Activated effector memory CD4-positive, alpha-beta T cell treated with Interleukin-2 at 50 U/mL for 16 hours (primary cell): ENCODE results near the gene KRTAP5-4.
"Not testable (repeated sequence)": the region's sequence is repeated elsewhere in the genome, so short reads cannot be mapped to it uniquely, and the experiment has no call there.

Experiments used
- DNase-seq: peaks from one replicate; pipeline ENCODE4 v3.0.0-alpha.2; 2020

The KRTAP5-4 gene

GRCh38 chr11:1652771-1653540, 31.0 kb upstream of the KRTAP5-4 start:
- DNase-seq: peak; percentile 65

DNA sequence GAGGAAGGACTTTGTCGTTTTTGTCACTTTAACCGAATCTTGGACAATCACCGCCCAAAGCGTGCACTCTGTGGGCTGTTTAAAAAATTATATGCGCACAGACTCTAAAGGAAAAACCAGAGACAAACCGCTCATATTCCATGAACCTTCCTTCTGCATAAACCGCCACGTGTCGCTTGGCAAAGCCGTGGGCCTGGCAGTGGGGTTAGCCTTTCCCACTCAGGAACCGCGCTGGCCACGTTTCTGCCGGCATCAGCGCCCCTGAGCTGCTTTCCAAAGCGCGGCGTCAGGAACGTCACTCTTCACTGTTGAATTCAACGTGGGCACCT, 30.5 kb upstream of the KRTAP5-4 start:
- DNase-seq: no peak

- no peak for DNase-seq
Observed at GRCh38 chr11:1652026-1652425, 30.1 kb upstream of the KRTAP5-4 start.

- DNase-seq: no peak
Observed at GRCh38 chr11:1651411-1651980, 29.6 kb upstream of the KRTAP5-4 start.

- DNase-seq: no peak
Observed at GRCh38 chr11:1650918-1651262, 29.0 kb upstream of the KRTAP5-4 start.

- no peak for DNase-seq
Observed at GRCh38 chr11:1650034-1650917, 28.3 kb upstream of the KRTAP5-4 start.

DNA sequence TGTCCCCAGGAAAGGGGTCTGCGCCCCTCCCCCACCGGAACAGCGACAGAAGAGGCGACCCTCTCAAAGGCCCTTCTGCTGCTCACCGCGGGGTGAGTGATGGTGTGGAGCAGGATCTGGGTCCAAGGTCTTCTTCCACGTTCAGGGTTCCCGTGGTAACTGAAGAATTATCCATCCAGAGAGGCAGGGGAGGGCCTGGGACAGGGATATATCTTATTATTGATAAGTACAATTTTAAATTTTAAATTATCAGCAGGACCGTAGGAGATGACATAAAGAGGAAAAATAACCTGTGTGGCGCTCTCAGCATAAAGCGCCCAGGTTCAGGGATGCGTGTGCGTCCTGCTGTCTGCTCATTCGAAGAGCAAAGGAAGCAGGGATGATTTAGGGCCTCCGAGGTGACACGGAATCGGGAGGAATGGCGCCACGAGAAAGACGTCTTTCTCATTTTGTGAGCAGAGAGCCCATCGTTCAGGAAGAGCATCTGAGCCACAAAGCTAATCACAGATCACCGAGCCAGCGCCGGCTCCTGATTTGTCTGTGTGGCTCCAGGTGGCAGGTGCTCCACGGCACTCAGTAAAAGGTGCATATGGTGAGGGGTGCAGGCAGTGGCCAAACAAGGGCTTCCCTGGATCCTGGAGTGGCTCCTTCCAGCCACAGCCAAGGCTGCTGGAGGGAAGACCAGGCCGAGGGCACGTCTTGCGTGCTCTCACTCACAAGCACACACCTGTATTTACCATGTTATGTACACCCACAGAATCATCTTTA, 26.9 kb upstream of the KRTAP5-4 start:
- no peak for DNase-seq

DNA sequence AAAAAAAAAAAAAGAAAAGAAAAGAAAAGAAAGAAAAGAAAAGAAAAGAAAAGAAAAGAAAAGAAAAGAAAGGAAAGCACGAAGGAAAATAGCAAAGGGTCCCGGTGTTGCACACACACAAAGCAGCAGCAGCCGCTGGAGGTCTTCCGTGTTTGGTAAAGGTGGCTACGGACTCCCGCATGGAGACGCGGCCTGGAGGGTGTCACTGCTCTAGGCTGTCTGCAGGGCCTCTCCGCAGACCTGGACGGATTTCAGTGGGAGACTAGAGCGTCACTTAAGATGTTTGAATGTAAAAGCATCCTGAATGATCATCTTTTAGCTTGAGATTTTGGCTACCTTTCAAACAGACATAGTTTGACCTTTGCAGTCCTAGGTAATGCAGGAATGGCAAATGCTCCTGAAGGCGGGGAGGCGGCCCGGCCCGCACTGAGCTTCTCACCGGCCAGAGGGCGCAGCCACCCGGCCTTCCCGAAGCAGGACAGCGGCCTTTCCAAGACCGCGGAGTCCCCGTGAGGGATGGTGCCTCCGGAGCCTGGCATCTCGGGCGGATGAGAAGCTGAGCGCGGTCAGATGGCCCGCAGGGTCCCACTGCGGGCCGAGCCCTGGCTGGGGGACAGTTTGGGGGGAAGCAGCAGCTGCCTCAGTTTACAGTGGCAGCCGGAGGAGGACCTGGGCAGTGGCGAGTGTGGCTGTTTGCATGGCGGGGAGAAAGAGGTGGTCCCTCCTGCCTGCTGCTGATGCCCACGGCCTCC, 26.1 kb upstream of the KRTAP5-4 start:
- no peak for DNase-seq

DNA sequence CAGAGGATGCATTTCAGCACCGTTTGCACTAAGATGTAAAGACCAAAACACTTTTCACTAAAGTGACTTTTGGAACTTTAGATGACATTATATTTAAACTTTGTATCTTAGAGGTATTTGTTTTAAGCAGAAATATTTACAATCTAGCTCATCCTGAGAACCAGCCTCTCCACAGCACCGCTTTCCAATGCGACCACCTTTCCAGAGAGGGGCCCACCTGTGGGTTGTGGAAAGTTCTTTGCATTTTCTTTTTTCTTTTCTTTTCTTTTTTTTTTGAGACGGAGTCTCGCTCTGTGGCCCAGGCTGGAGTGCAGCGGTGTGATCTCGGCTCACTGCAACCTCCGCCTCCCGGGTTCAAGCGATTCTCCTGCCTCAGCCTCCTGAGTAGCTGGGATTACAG, 24.6 kb upstream of the KRTAP5-4 start:
- not testable (repeated sequence) for DNase-seq

GRCh38 chr11:1645357-1645821, 23.5 kb upstream of the KRTAP5-4 start:
- no peak for DNase-seq

DNA sequence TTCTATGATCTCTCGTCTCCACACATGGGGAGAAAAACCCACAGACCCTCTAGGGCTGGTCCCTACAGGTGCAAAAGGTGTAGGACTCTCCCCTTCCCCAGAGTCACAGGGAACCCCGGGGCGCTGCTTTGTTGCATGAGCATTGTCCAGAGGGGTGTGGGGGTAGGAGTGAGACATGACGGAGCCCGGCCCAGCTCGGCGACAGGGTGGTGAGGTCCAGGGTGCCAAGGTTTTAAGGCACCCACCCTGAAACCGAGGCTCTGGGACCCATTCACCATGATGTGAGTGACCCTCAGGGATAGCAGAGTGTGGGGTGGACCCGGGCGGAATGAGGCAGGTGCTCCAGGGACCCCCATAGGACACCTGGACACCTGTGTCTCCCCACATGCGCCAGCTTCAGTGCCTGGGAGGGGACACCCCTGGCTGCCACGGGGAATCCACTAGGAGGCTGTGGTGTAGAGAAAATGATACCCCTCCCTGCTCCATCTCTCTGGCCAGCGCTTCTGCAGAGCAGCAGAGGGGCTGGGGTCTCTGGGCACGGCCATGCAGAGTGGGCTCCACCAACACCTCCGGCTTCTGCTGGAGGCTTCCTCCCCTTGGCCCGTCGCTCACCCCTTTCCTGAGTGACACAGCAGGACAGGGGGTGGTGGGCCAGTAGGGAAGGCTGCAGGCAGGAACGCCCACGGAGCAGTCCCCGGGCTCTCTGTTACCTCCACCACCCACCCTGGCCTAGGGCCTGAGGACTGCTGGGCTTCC, 22.8 kb upstream of the KRTAP5-4 start:
- no peak for DNase-seq

DNA sequence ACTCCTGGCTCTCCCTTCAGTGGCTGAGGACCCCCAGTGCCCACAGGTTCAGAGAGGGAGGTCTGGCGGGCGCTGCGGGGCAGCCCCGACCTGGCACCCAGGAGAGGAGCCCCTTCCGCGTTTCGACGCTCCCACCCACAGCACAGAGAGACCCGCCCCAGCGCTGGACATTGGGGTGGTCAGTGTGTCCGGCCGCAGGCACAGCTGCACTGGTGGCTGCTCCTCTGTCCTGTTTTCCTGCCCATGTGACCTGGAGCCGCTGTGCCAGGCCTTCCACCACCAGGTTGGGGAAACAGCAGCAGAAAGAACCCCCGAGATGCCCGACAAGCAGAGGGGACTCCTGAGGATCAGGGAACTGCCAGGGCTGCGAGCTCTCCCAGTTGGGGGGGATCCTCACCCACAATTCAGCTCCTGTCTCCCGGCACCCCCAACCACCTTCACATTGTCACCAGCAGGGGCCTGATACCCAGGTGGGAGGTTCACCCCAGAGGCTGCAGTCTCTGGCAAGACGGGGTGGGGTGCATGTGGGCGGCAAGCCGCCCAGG, 21.3 kb upstream of the KRTAP5-4 start:
- no peak for DNase-seq

DNA sequence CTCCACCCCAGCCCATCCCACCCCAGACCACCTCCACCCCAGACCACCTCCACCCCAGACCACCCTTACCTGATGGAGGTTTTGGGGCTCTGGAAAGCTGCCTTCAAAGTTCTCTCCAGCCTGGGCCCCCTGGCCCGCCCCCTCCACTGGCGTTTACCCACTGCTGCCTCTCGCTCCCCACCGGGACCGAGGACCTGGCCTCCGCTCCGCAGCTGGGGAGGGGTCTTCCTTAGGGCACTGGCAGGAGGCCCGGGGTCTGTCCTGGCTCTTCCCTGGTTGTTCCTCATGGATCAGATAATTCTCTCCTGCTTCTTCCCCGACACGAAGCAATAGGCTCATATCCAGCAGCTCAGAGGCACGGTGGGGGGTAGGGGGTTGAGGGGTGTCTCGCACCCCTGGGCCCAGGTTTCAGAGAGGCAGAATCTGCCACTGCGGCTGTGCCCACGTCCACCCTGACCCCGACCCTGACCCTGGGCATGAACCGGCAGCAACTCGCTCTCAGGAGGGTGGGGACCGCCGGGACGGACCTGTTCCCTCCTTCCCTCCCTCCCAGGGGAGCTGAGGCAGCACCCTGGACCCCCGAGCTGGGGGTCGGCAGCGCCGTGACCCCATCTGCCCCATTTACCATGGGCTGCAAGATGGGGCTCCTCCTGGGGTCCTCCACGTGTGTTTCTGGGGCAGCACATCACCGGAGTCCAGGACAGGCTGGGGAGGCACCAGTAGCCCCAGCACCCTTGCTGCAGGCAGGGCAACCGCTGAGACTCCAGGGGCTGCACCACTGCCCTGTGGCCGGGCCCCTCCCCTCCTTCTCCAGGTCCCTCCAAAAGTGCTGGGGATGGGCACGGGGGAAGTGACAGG, 20.6 kb upstream of the KRTAP5-4 start:
- DNase-seq: no peak

- DNase-seq: no peak
Observed at GRCh38 chr11:1641096-1641495, 19.2 kb upstream of the KRTAP5-4 start.

DNA sequence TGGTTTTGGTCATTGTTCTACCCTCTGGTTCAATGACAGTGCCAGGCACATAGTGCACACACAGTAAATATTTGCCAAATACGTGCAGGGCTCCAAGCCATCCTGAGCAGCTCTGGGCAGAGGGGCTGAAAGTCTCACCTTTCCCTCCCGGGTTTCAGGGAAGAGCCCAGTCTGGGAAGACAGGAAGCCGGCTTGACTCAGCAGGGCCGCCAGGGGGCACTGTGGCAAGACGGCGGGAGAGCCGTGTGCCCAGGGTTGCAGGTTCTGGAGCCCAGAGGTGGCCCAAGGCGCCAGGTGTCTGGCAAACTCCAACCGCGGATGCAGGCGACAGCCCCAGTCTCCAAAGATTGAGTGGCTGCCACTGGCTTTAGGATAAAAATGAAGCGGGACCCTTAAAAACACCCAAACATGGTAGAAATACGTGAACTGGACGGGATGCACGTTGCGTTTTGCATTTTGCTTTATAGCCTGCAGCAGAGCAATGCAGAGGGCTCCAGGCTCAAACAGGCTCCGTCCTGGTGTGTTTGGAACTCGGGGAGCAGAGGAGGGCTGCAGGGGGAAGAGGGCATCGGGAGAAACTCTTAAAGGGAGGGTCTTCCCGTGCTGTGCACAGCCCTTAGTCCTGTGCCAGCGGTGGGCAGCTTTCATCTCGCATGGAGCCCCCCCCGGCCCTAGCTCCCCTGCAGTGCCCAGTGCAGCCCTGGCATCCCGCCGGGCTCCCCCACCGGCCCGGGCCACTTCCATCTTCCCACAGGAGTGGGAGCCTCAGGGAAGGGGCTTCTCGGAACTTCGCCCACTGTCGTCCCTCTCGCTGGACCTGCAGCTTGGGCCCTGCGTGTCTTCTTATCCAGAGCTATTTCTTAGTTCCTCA, 18.4 kb upstream of the KRTAP5-4 start:
- no peak for DNase-seq

DNA sequence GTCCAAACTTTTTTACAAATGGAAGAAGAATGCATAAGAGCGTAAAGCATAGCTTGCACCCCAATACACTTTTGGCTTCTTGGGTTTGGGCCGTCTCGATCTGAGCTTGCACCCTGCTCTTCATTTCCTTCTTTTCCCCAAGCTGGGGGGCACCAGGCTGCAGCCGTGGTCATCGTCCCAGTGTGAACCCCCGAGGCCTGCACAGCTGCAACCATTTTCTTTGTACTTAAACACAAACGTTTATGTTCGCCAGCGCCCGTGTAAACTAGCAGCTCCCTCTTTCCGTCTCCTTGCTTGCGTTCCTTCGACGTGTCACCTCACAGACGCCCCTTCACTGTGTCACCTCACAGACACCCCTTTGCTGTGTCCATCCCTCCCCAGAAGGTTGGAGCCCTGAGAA, 17.7 kb upstream of the KRTAP5-4 start:
- DNase-seq: no peak

GRCh38 chr11:1639102-1639620, 17.2 kb upstream of the KRTAP5-4 start:
- DNase-seq: no peak

- no peak for DNase-seq
Observed at GRCh38 chr11:1638344-1638743, 16.4 kb upstream of the KRTAP5-4 start.

- DNase-seq: no peak
Observed at GRCh38 chr11:1637628-1638027, 15.7 kb upstream of the KRTAP5-4 start.
